Left lung (tissue), 10 donors: ENCODE measurements around the gene RMND5A. TPM values are rescaled to one million over a fixed set of nuclear protein-coding genes. Genes with fewer than 3 reads are reported as not detected.

ENCODE experiments used
- ATAC-seq: fragments of 200-7000 bp; cut with Tn5 transposase; one replicate; pipeline ENCODE4 v1.9.1; 2020; ENCODE audit warnings: moderate library complexity
- DNase-seq, 4 donors: peaks; one replicate each; pipeline ENCODE4 v3.0.0-alpha.2; 2013 to 2020
- H3K27ac ChIP-seq, 2 donors: fragments of 200-600 bp; sonication (generic) in 1 of 2; one replicate each; pipeline versions ENCODE4 v1.5.0 to v1.8.0; 2020 to 2021
- H3K27me3 ChIP-seq, 2 donors: fragments of 200-600 bp; sonication (generic) in 1 of 2; one replicate each; pipeline versions ENCODE4 v1.5.0 to v1.8.0; 2020 to 2021
- H3K36me3 ChIP-seq, 2 donors: fragments of 200-600 bp; sonication (generic) in 1 of 2; one replicate each; pipeline versions ENCODE4 v1.5.0 to v1.8.0; 2020 to 2021
- H3K4me1 ChIP-seq, 2 donors: fragments of 200-600 bp; one replicate each; pipeline ENCODE4 v1.8.0; 2021
- H3K4me3 ChIP-seq, 2 donors: fragments of 200-600 bp; sonication (generic) in 1 of 2; one replicate each; pipeline versions ENCODE4 v1.5.0 to v1.8.0; 2020 to 2021; ENCODE audit warnings: mild to moderate bottlenecking in 1 of 2
- H3K9me3 ChIP-seq, 2 donors: fragments of 200-600 bp; sonication (generic) in 1 of 2; one replicate each; pipeline versions ENCODE4 v1.5.0 to v1.8.0; 2020 to 2021
- CTCF ChIP-seq, 2 donors: fragments of 200-600 bp; sonication (generic) in 1 of 2; IDR thresholded peaks; one replicate each; pipeline versions ENCODE4 v1.5.0 to v1.8.0; 2021; ENCODE audit warnings: antibody characterized with exemption in 2 of 2
- intact Hi-C, 2 donors: fragments of 100-400 bp; cut with DNase I; formaldehyde crosslinking; loops; one replicate each; pipeline versions ENCODE4 v1.11.2 to v1.14.2; 2022
- polyA plus RNA-seq, 6 donors: library from polyadenylated mRNA; unstranded; fragments of 120-200 nt; gene quantifications; one replicate each; pipeline ENCODE4 v1.2.1, GENCODE V29; 2013; ENCODE audit not compliant: insufficient read length in 6 of 6
- total RNA-seq, 2 donors: library from RNA; stranded (reverse); fragmentation: NEBNext Ultra II Directional; extraction: Animal tissue kit (Norgen Biotek cat#: 25700); gene quantifications; one replicate each; pipeline ENCODE4 v1.2.1, GENCODE V29; 2021
- donor health status: DM: no; HTN: yes; CAD: no.
- donor health status: DM: no; HTN: no; CAD: no.

The RMND5A gene
- total and polyA plus RNA-seq, 8 donors: 25.4 to 56.3 (median 52.2) TPM

GRCh38 chr2:86821842-86822241, 101.8 kb downstream of the RMND5A start:
- ATAC-seq (no peak), DNase-seq (no peak)
- no peak for TF ChIP-seq CTCF (IDR thresholded peaks at IDR 0.05)
- intact Hi-C loops: no loop called here
- Histone ChIP-seq H3K27ac (no peak overlapping the region), H3K9me3 (peaks cover 0 to 17% of the 10 kb centered on the region in 2 donors), H3K4me3 (no peak overlapping the region), H3K27me3 (no peaks in the 10 kb centered on the region), H3K36me3 (no peaks in the 10 kb centered on the region), H3K4me1 (no peaks in the 10 kb centered on the region)

GRCh38 chr2:86822668-86823345, 102.7 kb downstream of the RMND5A start:
- Histone ChIP-seq H3K27ac (no peak overlapping the region), H3K9me3 (peaks cover 0 to 17% of the 10 kb centered on the region in 2 donors), H3K27me3 (no peaks in the 10 kb centered on the region), H3K4me3 (no peak overlapping the region), H3K36me3 (no peaks in the 10 kb centered on the region), H3K4me1 (no peaks in the 10 kb centered on the region)
- ATAC-seq (no peak), DNase-seq (no peak)
- intact Hi-C loops: no loop called here
- no peak for TF ChIP-seq CTCF (IDR thresholded peaks at IDR 0.05)

GRCh38 chr2:86825036-86825692, 105.1 kb downstream of the RMND5A start:
- H3K4me1 ChIP-seq: no peaks in the 10 kb centered on the region
- no peaks in the 10 kb centered on the region for H3K27me3 ChIP-seq
- DNase-seq (no peak), ATAC-seq (no peak)
- H3K4me3 ChIP-seq: no peak overlapping the region
- peaks cover 0 to 17% of the 10 kb centered on the region in 2 donors for H3K9me3 ChIP-seq
- no peak overlapping the region for H3K27ac ChIP-seq
- no peak for TF ChIP-seq CTCF (IDR thresholded peaks at IDR 0.05)
- H3K36me3 ChIP-seq: no peaks in the 10 kb centered on the region
- intact Hi-C loops: no loop called here

- peaks cover 0 to 17% of the 10 kb centered on the region in 2 donors for H3K9me3 ChIP-seq
- DNase-seq (no peak), ATAC-seq (no peak)
- no peak for TF ChIP-seq CTCF (IDR thresholded peaks at IDR 0.05)
- H3K4me1 ChIP-seq: no peaks in the 10 kb centered on the region
- H3K27me3 ChIP-seq: no peaks in the 10 kb centered on the region
- no peak overlapping the region for H3K27ac ChIP-seq
- H3K4me3 ChIP-seq: no peak overlapping the region
- no peaks in the 10 kb centered on the region for H3K36me3 ChIP-seq
- intact Hi-C loops: no loop called here
Observed at GRCh38 chr2:86825693-86826381, 105.7 kb downstream of the RMND5A start.

GRCh38 chr2:86826951-86827350, 106.9 kb downstream of the RMND5A start:
- no peak for DNase-seq
- no peak for TF ChIP-seq CTCF (IDR thresholded peaks at IDR 0.05)
- no peaks in the 10 kb centered on the region for H3K36me3 ChIP-seq
- intact Hi-C loops: no loop called here
- H3K27ac ChIP-seq: no peak overlapping the region
- no peaks in the 10 kb centered on the region for H3K4me1 ChIP-seq
- H3K9me3 ChIP-seq: peaks cover 0 to 13% of the 10 kb centered on the region in 2 donors
- H3K4me3 ChIP-seq: no peak overlapping the region
- no peak for ATAC-seq
- no peaks in the 10 kb centered on the region for H3K27me3 ChIP-seq
